SJSA1 (cell line): ENCODE data around the gene SYNE1. TPM values are rescaled to one million over a fixed set of nuclear protein-coding genes. Genes with fewer than 3 reads are reported as not detected.
"Not testable (repeated sequence)": the region's sequence is repeated elsewhere in the genome, so short reads cannot be mapped to it uniquely, and the experiment has no call there.

Experiments
- DNase-seq, 2 experiments: peaks; one replicate each; pipeline ENCODE4 v3.0.0-alpha.2; 2015 to 2020; ENCODE audit warnings: low spot score in 2 of 2, low read depth in 1 of 2
- H3K27ac ChIP-seq: fragments of 250-450 bp; sonication (Bioruptor Pico); 2 replicates; pipeline ENCODE4 v1.5.1; 2020; ENCODE audit warnings: mild to moderate bottlenecking, moderate library complexity
- H3K27me3 ChIP-seq: fragments of 250-450 bp; sonication (Bioruptor Pico); replicated peaks from 2 replicates; pipeline ENCODE4 v1.5.1; 2020; ENCODE audit warnings: mild to moderate bottlenecking, moderate library complexity
- H3K36me3 ChIP-seq: fragments of 250-450 bp; sonication (Bioruptor Pico); 2 replicates; pipeline ENCODE4 v1.5.1; 2020; ENCODE audit warnings: mild to moderate bottlenecking
- H3K4me1 ChIP-seq: fragments of 250-450 bp; sonication (Bioruptor Pico); replicated peaks from 2 replicates; pipeline ENCODE4 v1.6.1; 2021; ENCODE audit warnings: mild to moderate bottlenecking
- H3K4me3 ChIP-seq: fragments of 250-450 bp; sonication (Bioruptor Pico); 2 replicates; pipeline ENCODE4 v1.5.1; 2020; ENCODE audit warnings: mild to moderate bottlenecking
- H3K9me3 ChIP-seq: fragments of 250-450 bp; sonication (Bioruptor Pico); replicated peaks from 2 replicates; pipeline ENCODE4 v1.5.1; 2020; ENCODE audit warnings: mild to moderate bottlenecking
- total RNA-seq: library from RNA; depleted of rRNA; stranded (reverse); fragments of >200 nt; shearing (Covaris generic); gene quantifications from 2 replicates; pipeline ENCODE4 v1.2.3, GENCODE V29; 2014

Gene SYNE1
- total RNA-seq, 1 experiment from 2014 or later, result 53.6 TPM

DNA sequence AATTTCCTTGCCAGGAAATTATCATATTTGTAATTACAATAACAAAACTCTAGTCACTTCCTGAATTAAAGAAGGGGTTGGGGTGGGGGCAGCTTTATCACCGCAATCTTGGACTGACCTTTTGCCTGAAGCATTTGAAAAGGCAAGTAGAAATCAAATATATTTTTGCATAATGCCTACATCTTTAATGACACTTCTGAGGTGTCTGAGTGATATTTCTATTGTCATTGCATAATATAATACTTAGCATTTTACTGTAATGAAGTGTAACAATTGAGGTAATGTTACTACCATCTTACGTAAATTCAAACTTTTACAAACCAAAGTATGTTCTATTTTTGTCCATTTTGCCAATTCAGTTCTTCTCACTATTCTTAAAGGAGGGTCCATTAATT is 65.2 kb downstream of the SYNE1 start:
- DNase-seq, result no peak
- Histone ChIP-seq H3K4me1 (peaks cover 9% of the 10 kb centered on the region), H3K9me3 (no peaks in the 10 kb centered on the region), H3K27ac (no peak overlapping the region), H3K36me3 (no peaks in the 10 kb centered on the region), H3K27me3 (peaks cover 9% of the 10 kb centered on the region), H3K4me3 (no peak overlapping the region)

DNA sequence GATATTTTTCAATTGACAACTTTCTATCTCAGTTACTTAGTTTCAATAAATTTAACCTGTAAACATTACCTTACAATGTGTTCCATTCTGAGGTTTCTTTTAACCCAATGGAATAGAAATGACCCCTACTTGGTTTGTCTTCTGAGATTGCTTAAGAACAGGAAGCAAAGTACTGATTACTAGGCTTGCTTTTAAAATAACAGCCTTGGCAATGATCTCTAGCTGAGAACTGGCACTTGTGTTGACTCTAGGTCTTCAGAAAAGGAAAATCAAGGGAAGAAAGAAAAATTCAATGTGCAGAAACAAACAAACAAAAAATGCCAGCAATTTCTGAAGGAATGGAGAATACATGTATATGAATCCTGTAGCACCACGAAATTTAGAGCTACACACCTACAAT is 66.1 kb downstream of the SYNE1 start:
- Histone ChIP-seq H3K4me1 (peaks cover 9% of the 10 kb centered on the region), H3K9me3 (no peaks in the 10 kb centered on the region), H3K27ac (no peak overlapping the region), H3K4me3 (no peak overlapping the region), H3K36me3 (no peaks in the 10 kb centered on the region), H3K27me3 (peaks cover 9% of the 10 kb centered on the region)
- DNase-seq, result no peak

DNA sequence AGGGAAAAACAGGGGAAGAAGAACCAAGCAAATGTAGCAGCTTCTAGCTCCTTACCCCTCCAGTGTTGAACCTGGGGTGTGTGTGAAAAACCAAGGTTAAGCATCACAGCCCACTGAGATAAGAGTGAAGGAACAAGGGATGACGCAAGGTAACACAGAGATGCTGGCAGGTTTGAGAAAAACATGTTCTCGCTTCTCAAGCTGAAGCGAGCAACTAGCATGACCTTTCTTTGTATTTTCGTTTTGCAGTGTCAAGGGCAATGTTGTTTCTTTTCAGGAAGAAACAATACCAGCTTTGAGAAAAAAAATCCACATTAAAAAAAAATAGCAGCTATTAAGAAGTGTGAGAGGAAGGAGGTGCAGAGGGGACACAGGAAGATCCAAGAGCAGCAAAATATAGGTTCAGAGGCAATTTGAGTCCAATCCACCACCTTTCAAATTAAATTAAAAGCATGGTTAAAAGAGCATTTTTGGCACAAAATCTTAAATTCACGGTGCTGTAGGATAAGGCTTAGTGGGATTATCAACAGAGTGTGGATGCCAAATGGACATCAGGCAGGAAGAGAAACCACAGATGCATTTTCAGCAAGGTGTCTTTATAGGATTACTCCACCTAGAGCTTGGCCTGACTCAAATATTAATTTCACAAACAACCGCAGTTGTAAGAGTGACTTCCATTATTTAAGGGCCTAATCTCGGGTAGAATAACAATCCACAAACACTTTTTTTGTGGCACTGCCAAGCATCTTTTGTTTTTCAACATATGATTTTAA is 70.9 kb downstream of the SYNE1 start:
- no peaks in the 10 kb centered on the region for H3K4me1 ChIP-seq
- DNase-seq, result no peak
- H3K4me3 ChIP-seq, result no peak overlapping the region
- no peaks in the 10 kb centered on the region for H3K36me3 ChIP-seq
- peaks cover 4% of the 10 kb centered on the region for H3K27me3 ChIP-seq
- H3K9me3 ChIP-seq, result no peaks in the 10 kb centered on the region
- no peak overlapping the region for H3K27ac ChIP-seq

DNA sequence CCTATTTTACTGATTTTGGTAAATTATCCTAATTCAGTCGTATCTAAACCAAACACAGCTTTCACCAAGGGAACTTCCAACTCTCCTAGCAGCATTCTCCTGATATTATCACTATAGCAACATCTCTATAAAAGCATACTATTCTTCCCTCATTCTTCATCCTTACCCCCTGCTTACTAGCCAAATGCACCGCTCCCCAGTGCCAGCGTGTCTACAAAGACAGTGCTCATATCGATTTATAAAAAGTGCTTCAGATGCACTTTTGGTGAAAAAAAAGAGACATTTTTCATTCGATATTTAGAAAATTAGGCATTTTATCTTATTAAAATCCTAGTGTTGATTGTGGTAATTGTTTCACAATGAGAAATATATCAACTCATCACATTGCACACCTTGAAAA is 74.0 kb downstream of the SYNE1 start:
- no peaks in the 10 kb centered on the region; the same call in 1 of the 2 replicates for H3K27me3 ChIP-seq
- H3K36me3 ChIP-seq, result no peaks in the 10 kb centered on the region
- no peaks in the 10 kb centered on the region for H3K4me1 ChIP-seq
- DNase-seq, result no peak
- no peaks in the 10 kb centered on the region; the same call in 1 of the 2 replicates for H3K9me3 ChIP-seq
- H3K4me3 ChIP-seq, result no peak overlapping the region
- no peak overlapping the region for H3K27ac ChIP-seq

DNA sequence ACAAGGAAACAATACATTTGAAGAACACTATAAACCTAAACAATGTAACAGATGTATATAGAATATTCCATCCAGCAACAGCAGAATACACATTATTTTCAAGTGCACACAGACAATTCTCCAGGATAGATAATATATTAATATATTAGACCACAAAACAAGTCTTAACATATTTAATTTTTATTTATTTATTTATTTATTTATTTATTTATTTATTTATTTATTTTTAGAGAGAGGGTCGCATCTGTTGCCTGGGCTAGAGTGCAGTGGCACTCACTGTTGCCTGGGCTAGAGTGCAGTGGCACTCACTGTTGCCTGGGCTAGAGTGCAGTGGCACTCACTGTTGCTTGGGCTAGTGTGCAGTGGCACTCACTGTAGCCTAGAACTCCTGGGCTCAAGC is 78.4 kb downstream of the SYNE1 start:
- H3K27me3 ChIP-seq, H3K4me1 ChIP-seq, H3K36me3 ChIP-seq, H3K4me3 ChIP-seq, H3K9me3 ChIP-seq, DNase-seq, H3K27ac ChIP-seq: not testable (repeated sequence)

DNA sequence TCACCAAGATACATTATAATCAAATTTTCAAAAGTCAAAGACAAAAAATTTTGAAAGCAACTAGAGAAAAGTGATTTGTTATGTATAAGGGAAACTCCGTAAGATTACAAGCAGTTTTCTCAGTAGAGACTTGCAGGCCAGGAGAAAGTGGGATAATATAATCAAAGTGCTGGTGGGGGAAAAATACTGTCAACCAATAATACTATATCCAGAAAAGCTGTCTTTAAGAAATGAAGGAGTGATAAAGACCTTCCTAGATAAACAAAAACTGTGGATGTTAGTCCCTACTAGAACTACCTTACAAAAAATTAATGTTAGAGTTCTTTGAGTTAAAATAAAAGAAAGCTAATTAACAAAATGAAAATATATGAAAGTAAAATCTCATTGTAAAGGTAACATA is 79.7 kb downstream of the SYNE1 start:
- H3K36me3 ChIP-seq, result no peaks in the 10 kb centered on the region
- H3K4me1 ChIP-seq, result no peaks in the 10 kb centered on the region
- no peak overlapping the region for H3K27ac ChIP-seq
- no peak overlapping the region for H3K4me3 ChIP-seq
- no peaks in the 10 kb centered on the region; the same call in 1 of the 2 replicates for H3K9me3 ChIP-seq
- no peak for DNase-seq
- no peaks in the 10 kb centered on the region; the same call in 1 of the 2 replicates for H3K27me3 ChIP-seq

DNA sequence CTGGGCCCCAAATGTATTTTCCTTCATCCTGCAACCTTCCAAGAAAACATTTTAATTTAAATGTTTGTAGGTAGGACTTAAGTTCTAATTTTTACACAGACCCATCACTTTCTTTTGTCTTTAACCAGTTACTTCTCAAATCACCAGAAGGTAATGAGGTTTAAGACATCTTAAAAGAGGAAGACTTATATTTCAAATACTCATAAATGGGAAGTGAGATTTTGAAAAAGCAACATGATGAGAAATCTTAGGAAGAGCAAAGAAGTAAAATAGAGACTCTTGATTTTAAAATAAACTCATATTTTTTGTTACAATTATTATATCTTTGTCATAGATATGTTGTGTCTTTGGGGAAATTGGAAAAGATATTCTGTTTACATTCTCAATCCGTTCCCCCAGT is 82.3 kb downstream of the SYNE1 start:
- no peak for DNase-seq
- no peaks in the 10 kb centered on the region; the same call in 1 of the 2 replicates for H3K9me3 ChIP-seq
- H3K36me3 ChIP-seq, result no peaks in the 10 kb centered on the region
- H3K27ac ChIP-seq, result no peak overlapping the region
- H3K4me1 ChIP-seq, result no peaks in the 10 kb centered on the region
- H3K4me3 ChIP-seq, result no peak overlapping the region
- no peaks in the 10 kb centered on the region; the same call in 1 of the 2 replicates for H3K27me3 ChIP-seq

DNA sequence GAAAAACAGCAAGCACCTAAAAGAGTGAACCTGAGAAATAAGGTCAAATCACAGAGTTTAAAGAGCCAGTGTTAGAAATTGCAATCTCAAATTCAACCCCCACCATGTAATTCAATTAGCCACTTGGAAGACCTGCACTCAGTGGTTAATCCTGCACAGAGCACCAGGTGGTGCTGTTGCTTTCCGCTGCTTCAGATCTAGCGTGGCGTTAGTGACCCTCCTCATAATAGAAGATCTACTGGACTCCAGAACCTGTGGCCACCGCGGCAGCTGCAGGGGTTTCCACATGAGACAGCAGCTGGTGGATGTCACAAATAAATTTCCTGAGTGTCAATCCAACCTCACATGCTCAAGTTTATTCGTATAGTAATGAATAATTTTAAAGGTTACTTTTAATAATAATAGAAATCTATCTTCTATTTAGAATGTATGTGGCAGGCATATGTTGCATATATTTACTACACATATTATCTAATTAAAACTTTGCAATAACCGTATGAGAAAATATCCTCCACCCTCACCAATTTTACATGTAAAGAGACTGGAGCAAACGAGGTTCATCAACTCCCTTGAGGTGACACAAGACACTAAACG is 84.4 kb downstream of the SYNE1 start:
- Histone ChIP-seq H3K9me3 (no peaks in the 10 kb centered on the region), H3K4me3 (no peak overlapping the region), H3K4me1 (no peaks in the 10 kb centered on the region), H3K27me3 (no peaks in the 10 kb centered on the region; the same call in 1 of the 2 replicates), H3K36me3 (no peaks in the 10 kb centered on the region), H3K27ac (no peak overlapping the region)
- DNase-seq, result peak; percentile 31 to 54

DNA sequence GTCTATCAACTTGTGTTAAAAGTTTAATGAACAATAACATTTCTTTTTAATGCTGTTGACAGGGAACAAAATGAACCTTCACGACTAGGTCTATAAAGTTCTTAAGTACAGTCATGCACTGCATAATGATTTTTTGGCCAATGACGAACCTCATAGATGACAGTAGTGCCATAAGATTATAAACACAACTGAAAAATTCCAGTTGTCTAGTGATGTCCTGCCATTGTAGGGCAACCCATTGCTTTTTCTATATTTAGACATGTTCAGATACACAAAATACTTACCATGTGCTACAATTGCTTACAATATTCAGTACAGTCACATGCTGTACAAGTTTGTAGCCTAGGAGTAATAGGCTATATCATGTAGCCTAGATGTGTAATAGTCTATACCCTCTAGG is 93.6 kb downstream of the SYNE1 start:
- H3K36me3 ChIP-seq, result no peaks in the 10 kb centered on the region
- no peaks in the 10 kb centered on the region for H3K9me3 ChIP-seq
- no peak overlapping the region for H3K27ac ChIP-seq
- H3K27me3 ChIP-seq, result no peaks in the 10 kb centered on the region; the same call in 1 of the 2 replicates
- no peaks in the 10 kb centered on the region for H3K4me1 ChIP-seq
- DNase-seq, result no peak
- H3K4me3 ChIP-seq, result no peak overlapping the region

DNA sequence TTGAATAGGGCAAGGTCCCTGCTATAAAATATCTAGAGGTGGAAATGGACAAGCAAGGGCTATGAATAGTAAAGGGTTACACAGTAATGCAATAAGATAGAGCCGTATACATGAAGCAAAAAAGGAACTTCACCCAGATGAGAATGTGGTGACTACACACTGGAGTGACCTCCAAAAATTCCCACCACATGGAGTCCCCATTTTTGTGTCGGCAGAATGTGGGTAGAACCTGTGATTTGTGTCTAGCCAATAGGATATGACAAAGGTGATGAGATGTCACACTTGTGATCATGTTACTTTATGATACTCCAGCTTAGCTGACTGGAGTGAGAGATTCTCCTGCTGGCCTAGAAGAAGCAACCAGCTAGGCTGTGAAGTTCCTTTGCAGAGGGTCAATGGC is 96.8 kb downstream of the SYNE1 start:
- Histone ChIP-seq H3K4me1 (no peaks in the 10 kb centered on the region), H3K4me3 (no peak overlapping the region), H3K9me3 (no peaks in the 10 kb centered on the region), H3K27me3 (no peaks in the 10 kb centered on the region; the same call in 1 of the 2 replicates), H3K36me3 (no peaks in the 10 kb centered on the region), H3K27ac (no peak overlapping the region)
- DNase-seq, result no peak

DNA sequence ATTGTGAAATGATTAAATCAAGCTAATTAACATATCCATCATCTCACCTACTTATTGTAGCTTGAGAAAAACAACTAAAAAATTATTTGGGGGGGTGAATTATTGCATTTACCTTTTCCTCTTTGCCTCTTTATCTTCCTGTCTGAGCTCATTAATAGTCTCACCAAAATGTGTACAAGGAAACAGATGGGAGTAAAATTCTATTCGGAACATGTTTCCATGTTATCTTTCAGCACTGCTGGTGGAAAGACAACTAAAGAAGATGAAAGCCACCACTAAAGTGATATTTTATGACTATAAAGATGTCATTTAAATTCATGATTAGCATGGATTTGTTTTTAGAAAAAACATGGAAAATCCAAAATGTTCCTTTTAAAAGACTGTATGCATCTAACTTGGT is 102.6 kb downstream of the SYNE1 start:
- no peaks in the 10 kb centered on the region for H3K36me3 ChIP-seq
- no peak overlapping the region for H3K4me3 ChIP-seq
- no peaks in the 10 kb centered on the region for H3K9me3 ChIP-seq
- no peak for DNase-seq
- no peaks in the 10 kb centered on the region for H3K4me1 ChIP-seq
- no peaks in the 10 kb centered on the region for H3K27me3 ChIP-seq
- H3K27ac ChIP-seq, result no peak overlapping the region

DNA sequence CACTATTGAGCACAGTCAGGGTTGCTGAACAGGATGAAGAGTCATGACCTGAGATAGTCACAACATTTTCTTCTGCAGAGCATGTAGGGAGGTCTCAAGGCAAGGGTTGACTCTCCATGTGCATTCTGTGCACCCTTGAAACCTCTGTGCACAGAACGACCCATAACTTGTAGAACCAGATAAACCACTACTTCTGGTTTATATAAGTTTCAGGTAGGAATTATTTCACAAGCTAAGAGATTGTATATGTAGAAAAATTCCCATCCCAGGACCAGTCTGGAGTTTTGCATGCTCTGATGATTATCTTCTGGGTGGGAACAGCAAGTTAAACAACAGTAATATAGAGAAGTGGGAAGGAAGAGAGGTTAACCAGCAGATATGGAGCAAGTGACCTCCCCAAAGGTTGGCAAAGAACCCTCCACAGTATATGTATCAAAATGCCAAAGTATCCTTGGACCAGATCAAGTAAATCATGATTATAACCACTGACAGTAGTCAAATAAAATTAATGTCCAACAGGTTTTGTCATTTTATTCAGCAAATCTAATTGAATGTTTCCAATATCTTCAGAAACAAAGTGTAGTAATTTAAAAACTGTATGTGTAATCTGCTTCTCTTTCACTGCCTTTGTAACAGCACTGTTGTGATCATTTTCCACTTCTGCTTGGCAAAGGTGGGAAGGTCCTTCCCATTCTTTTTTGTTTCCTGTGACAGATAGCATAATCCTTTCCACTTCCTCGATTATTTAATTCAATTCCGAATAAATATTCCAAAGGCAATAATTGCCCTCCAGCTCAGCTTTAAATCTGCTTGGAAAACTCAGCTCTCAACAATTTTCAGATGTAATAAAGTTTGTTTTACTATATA is 104.4 kb downstream of the SYNE1 start:
- Histone ChIP-seq H3K9me3 (no peaks in the 10 kb centered on the region), H3K36me3 (no peaks in the 10 kb centered on the region), H3K27ac (no peak overlapping the region), H3K27me3 (no peaks in the 10 kb centered on the region), H3K4me3 (no peak overlapping the region), H3K4me1 (no peaks in the 10 kb centered on the region)
- no peak for DNase-seq

DNA sequence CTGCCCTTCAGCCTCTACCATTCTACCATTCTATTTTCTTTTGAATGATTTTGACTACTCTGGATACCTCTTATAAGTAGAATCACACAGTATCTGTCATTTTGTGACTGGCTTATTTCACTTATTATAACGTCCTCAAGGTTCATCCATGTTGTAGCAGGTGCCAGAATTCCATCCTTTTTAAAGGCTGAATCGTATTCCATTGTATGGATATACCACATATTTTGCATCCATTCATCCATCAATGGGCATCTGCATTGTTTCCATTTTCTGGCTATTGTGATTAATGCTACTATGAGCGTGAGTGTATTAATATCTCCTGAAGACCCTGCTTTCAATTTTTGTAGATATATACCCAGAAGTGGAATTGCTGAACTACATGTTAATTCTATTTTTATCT is 105.5 kb downstream of the SYNE1 start:
- Histone ChIP-seq H3K27ac (no peak overlapping the region), H3K4me1 (no peaks in the 10 kb centered on the region), H3K4me3 (no peak overlapping the region), H3K36me3 (no peaks in the 10 kb centered on the region), H3K9me3 (no peaks in the 10 kb centered on the region), H3K27me3 (no peaks in the 10 kb centered on the region)
- no peak for DNase-seq

DNA sequence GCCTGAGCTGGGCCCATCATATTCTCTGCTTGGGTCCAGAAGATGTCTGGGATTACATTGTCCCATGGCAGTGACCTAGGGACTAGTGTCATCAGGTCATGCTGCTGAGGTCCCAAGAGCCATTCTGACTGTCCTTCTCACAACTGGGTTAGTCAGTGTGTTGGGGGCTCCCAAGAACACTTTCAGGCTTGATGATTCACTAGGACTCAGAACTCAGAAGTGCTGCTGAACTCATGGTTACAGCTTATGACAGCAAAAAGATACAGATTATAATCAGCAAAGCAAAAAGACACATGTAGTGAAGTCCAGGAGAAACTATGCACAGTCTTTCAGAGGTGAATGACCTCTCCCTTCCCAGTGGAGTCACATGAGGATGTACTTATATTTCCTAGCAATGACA is 107.8 kb downstream of the SYNE1 start:
- Histone ChIP-seq H3K9me3 (no peaks in the 10 kb centered on the region), H3K27me3 (no peaks in the 10 kb centered on the region), H3K4me1 (no peaks in the 10 kb centered on the region), H3K4me3 (no peak overlapping the region), H3K27ac (no peak overlapping the region), H3K36me3 (no peaks in the 10 kb centered on the region)
- no peak for DNase-seq
